ENCODE data around the gene FAM110D.
A peak's percentile ranks its signal among the peaks of the same experiment; 100 is the strongest.

The FAM110D gene

DNA sequence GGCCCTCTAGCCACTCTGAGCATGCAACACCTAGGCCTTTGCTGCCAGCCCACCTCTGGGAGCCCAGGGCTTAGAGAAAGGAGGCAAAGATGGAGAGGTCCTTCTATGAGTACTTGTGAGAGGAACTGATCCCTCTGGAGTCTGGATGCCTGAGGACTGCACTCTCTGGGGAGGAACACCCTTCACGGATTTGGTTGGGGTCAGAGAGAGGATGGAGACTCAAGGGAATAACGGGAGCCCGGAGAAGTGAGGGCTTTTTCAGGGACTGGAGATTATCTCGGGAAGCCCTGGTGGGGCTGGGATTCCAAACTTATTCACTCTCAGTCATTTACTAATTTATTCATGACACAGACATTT lies 10.3 kb downstream of the FAM110D start:
- Histone ChIP-seq H3K9ac (ENCODE audit: low read length) (no peak overlapping the region), H2AFZ (ENCODE audit: low read length) (no peak overlapping the region), H3K4me2 (ENCODE audit: low read length) (peak overlapping the region; percentile 94)

DNA sequence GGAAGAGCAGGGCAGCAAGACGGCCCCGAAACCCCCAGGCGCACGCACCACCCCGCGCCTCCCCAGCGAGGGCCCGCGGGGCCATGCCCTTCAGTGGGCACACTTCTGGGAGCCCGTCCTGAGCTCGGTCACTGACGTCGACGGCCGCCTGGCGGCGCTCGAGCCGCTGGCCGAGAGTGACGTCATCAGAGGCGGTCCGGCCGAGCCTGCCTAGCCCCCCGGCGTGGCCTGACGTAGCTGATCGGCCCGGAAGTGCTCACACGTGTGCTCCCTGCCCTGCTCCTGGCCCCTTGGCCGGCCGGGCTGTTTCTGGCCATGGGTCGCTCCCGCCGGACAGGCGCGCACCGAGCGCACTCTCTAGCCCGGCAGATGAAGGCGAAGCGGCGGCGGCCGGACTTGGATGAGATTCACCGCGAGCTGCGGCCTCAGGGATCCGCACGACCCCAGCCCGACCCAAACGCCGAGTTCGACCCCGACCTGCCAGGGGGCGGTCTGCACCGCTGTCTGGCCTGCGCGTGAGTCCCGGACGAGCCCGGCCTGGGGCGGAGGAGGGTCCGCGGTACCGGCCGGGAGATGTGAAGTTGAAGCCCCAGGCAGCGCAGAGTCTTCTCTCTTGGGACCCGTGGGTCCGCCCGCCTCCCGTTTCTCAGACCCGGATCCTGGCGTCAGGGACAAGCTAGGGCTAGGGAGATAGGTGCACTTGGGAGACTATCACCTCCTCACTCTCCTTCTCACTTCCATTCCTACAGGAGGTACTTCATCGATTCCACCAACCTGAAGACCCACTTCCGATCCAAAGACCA lies 11.0 kb downstream of the FAM110D start, which contains the start of gene ZNF593:
Gene ZNF593, plus strand, starts transcription at position 240 of the 803 bp plus-strand sequence. Its CDS starts 76 bp downstream, at position 316.
- H3K9me2 ChIP-seq (ENCODE audit: low read depth, low read length) = no peaks in the 10 kb centered on the region
- H2AFZ ChIP-seq (ENCODE audit: low read length) = no peak within 1 kb of the TSS
- no peaks in the 10 kb centered on the region for H3K9me3 ChIP-seq (ENCODE audit: low read length)
- H3K79me2 ChIP-seq (ENCODE audit: insufficient read depth, low read length) = no peaks in the 10 kb centered on the region
- H3K36me3 ChIP-seq (ENCODE audit: insufficient read depth, low read length) = peaks cover 9% of the 10 kb centered on the region
- H3K27ac ChIP-seq (ENCODE audit: low read depth, low read length, poor library complexity, severe bottlenecking) = no peak within 1 kb of the TSS
- H3K9ac ChIP-seq (ENCODE audit: low read length) = peak within 1 kb of the TSS; percentile 82
- peaks cover 16% of the 10 kb centered on the region for H3K4me1 ChIP-seq (ENCODE audit: insufficient read depth, low read length, severe bottlenecking)
- H4K20me1 ChIP-seq (ENCODE audit: insufficient read depth, low read length) = no peaks in the 10 kb centered on the region
- no peaks in the 10 kb centered on the region for H3F3A ChIP-seq (ENCODE audit: insufficient read depth, low read length)
- TF ChIP-seq EZH2 (IDR thresholded peaks at IDR 0.05; ENCODE audit: borderline replicate concordance, low read length) = no peak
- TF ChIP-seq, protein P1, sequence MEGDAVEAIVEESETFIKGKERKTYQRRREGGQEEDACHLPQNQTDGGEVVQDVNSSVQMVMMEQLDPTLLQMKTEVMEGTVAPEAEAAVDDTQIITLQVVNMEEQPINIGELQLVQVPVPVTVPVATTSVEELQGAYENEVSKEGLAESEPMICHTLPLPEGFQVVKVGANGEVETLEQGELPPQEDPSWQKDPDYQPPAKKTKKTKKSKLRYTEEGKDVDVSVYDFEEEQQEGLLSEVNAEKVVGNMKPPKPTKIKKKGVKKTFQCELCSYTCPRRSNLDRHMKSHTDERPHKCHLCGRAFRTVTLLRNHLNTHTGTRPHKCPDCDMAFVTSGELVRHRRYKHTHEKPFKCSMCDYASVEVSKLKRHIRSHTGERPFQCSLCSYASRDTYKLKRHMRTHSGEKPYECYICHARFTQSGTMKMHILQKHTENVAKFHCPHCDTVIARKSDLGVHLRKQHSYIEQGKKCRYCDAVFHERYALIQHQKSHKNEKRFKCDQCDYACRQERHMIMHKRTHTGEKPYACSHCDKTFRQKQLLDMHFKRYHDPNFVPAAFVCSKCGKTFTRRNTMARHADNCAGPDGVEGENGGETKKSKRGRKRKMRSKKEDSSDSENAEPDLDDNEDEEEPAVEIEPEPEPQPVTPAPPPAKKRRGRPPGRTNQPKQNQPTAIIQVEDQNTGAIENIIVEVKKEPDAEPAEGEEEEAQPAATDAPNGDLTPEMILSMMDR (IDR thresholded peaks at IDR 0.05; ENCODE audit: low read length) = peak; percentile 80
- H3K4me2 ChIP-seq (ENCODE audit: low read length) = peak within 1 kb of the TSS; percentile 94
- no peaks in the 10 kb centered on the region; the same call in 1 of the 2 replicates for H3K27me3 ChIP-seq (ENCODE audit: insufficient read depth, low read length)
- peak within 1 kb of the TSS; percentile 79 for H3K4me3 ChIP-seq (ENCODE audit: low read depth, low read length, poor library complexity, severe bottlenecking)

More for the DNA sequence above, 10.3 kb downstream of the FAM110D start:
- H3K27ac ChIP-seq (ENCODE audit: low read depth, low read length, poor library complexity, severe bottlenecking) = no peak overlapping the region
- no peaks in the 10 kb centered on the region; the same call in 1 of the 2 replicates for H3K27me3 ChIP-seq (ENCODE audit: insufficient read depth, low read length)
- H4K20me1 ChIP-seq (ENCODE audit: insufficient read depth, low read length) = no peaks in the 10 kb centered on the region
- H3K79me2 ChIP-seq (ENCODE audit: insufficient read depth, low read length) = no peaks in the 10 kb centered on the region
- H3K36me3 ChIP-seq (ENCODE audit: insufficient read depth, low read length) = peaks cover 9% of the 10 kb centered on the region
- H3K9me3 ChIP-seq (ENCODE audit: low read length) = no peaks in the 10 kb centered on the region
- TF ChIP-seq, protein P1 (IDR thresholded peaks at IDR 0.05; ENCODE audit: low read length) = no peak
- TF ChIP-seq EZH2 (IDR thresholded peaks at IDR 0.05; ENCODE audit: borderline replicate concordance, low read length) = no peak
- H3F3A ChIP-seq (ENCODE audit: insufficient read depth, low read length) = no peaks in the 10 kb centered on the region
- H3K4me1 ChIP-seq (ENCODE audit: insufficient read depth, low read length, severe bottlenecking) = peaks cover 19% of the 10 kb centered on the region
- H3K9me2 ChIP-seq (ENCODE audit: low read depth, low read length) = no peaks in the 10 kb centered on the region
- peak overlapping the region; percentile 79 for H3K4me3 ChIP-seq (ENCODE audit: low read depth, low read length, poor library complexity, severe bottlenecking)

DNA sequence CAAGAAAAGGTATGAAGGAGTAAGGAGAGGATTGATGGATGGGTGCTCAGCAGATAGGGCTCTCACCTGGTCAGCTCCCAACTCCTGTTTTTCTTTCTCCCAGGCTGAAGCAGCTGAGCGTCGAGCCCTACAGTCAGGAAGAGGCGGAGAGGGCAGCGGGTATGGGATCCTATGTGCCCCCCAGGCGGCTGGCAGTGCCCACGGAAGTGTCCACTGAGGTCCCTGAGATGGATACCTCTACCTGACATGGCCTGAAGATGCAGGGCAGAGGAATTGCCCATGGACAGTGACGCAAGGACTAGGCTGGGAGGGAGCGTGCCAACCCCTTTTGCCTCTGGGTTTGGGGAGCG lies 11.6 kb downstream of the FAM110D start:
- peaks cover 9% of the 10 kb centered on the region for H3K36me3 ChIP-seq (ENCODE audit: insufficient read depth, low read length)
- no peak overlapping the region for H3K27ac ChIP-seq (ENCODE audit: low read depth, low read length, poor library complexity, severe bottlenecking)
- no peaks in the 10 kb centered on the region for H3K9me2 ChIP-seq (ENCODE audit: low read depth, low read length)
- H3K79me2 ChIP-seq (ENCODE audit: insufficient read depth, low read length) = no peaks in the 10 kb centered on the region
- no peaks in the 10 kb centered on the region for H3F3A ChIP-seq (ENCODE audit: insufficient read depth, low read length)
- H3K4me1 ChIP-seq (ENCODE audit: insufficient read depth, low read length, severe bottlenecking) = peaks cover 16% of the 10 kb centered on the region
- H4K20me1 ChIP-seq (ENCODE audit: insufficient read depth, low read length) = no peaks in the 10 kb centered on the region
- H3K9ac ChIP-seq (ENCODE audit: low read length) = peak overlapping the region; percentile 82
- no peak overlapping the region for H2AFZ ChIP-seq (ENCODE audit: low read length)
- H3K9me3 ChIP-seq (ENCODE audit: low read length) = no peaks in the 10 kb centered on the region
- H3K4me2 ChIP-seq (ENCODE audit: low read length) = peak overlapping the region; percentile 94
- H3K4me3 ChIP-seq (ENCODE audit: low read depth, low read length, poor library complexity, severe bottlenecking) = peak overlapping the region; percentile 79
- TF ChIP-seq EZH2 (IDR thresholded peaks at IDR 0.05; ENCODE audit: borderline replicate concordance, low read length) = no peak
- TF ChIP-seq, protein P1 (IDR thresholded peaks at IDR 0.05; ENCODE audit: low read length) = no peak
- no peaks in the 10 kb centered on the region; the same call in 1 of the 2 replicates for H3K27me3 ChIP-seq (ENCODE audit: insufficient read depth, low read length)
